Activated naive CD8-positive, alpha-beta T cell treated with anti-CD3 and anti-CD28 coated beads for 36 hours (primary cell): Measurements from ENCODE around the gene TAF1C. TPM values are rescaled to one million over a fixed set of nuclear protein-coding genes. Genes with fewer than 3 reads are reported as not detected.

ENCODE experiments used
- DNase-seq: peaks from one replicate; pipeline ENCODE4 v3.0.0; 2021
- H3K27ac Mint-ChIP-seq: one replicate; pipeline ENCODE4 v1.8.0; 2022; ENCODE audit warnings: mild to moderate bottlenecking, moderate library complexity, mixed read lengths
- H3K27me3 Mint-ChIP-seq: one replicate; pipeline ENCODE4 v1.8.0; 2022; ENCODE audit warnings: mild to moderate bottlenecking, mixed read lengths
- H3K36me3 Mint-ChIP-seq: one replicate; pipeline ENCODE4 v1.8.0; 2021; ENCODE audit warnings: mild to moderate bottlenecking, mixed read lengths
- H3K4me1 Mint-ChIP-seq: one replicate; pipeline ENCODE4 v1.8.0; 2021; ENCODE audit warnings: mixed read lengths
- H3K4me3 Mint-ChIP-seq: one replicate; pipeline ENCODE4 v1.8.0; 2022; ENCODE audit warnings: mild to moderate bottlenecking, moderate library complexity, mixed read lengths
- H3K9me3 Mint-ChIP-seq: one replicate; pipeline ENCODE4 v1.8.0; 2022; ENCODE audit warnings: mixed read lengths
- total RNA-seq, 2 experiments: library from RNA; stranded (reverse); gene quantifications; one replicate each; pipeline ENCODE4 v1.2.3, GENCODE V29; 2021

Gene TAF1C
- total RNA-seq, 2 experiments from 2014 or later: 53.8 to 54.3 TPM

- Mint-ChIP-seq H3K36me3 (no peaks in the 10 kb centered on the region), H3K4me1 (no peaks in the 10 kb centered on the region), H3K4me3 (no peak overlapping the region), H3K27me3 (peaks cover 15% of the 10 kb centered on the region), H3K27ac (no peak overlapping the region), H3K9me3 (no peaks in the 10 kb centered on the region)
- DNase-seq: no peak
Measured at GRCh38 chr16:84165746-84166145, 21.1 kb downstream of the TAF1C start.

- peaks cover 37% of the 10 kb centered on the region for H3K27me3 Mint-ChIP-seq
Measured at GRCh38 chr16:84161801-84162200, 25.1 kb downstream of the TAF1C start.

DNA sequence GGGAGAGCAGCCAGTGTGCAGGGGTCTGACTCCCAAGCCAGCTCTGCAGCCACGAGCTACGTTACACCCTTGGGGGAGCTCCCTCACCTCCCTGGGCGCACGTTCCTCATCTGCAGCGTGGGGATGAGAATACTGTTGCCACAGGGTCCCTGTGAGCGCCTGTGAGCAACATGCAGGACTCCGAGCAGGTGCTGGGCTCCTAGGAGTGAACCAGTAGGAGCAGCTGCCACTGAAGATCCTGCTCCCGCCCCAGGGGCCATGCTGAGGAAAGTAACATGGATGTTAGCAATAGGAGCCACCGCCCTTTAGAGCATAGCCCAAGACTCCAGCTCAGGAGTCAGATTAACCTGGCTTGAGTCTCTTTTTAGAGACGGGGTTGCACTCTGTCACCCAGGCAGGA, 25.8 kb downstream of the TAF1C start:
- Mint-ChIP-seq H3K4me1 (peaks cover 3% of the 10 kb centered on the region), H3K27ac (no peak overlapping the region), H3K9me3 (no peaks in the 10 kb centered on the region), H3K27me3 (peaks cover 43% of the 10 kb centered on the region), H3K4me3 (no peak overlapping the region), H3K36me3 (no peaks in the 10 kb centered on the region)
- no peak for DNase-seq

More at GRCh38 chr16:84161801-84162200, 25.1 kb downstream of the TAF1C start:
- no peak overlapping the region for H3K4me3 Mint-ChIP-seq
- H3K4me1 Mint-ChIP-seq: peaks cover 1% of the 10 kb centered on the region
- H3K36me3 Mint-ChIP-seq: no peaks in the 10 kb centered on the region
- no peak overlapping the region for H3K27ac Mint-ChIP-seq
- DNase-seq: no peak
- no peaks in the 10 kb centered on the region for H3K9me3 Mint-ChIP-seq

- no peak for DNase-seq
- Mint-ChIP-seq H3K27me3 (peaks cover 50% of the 10 kb centered on the region), H3K27ac (no peak overlapping the region), H3K4me3 (no peak overlapping the region), H3K36me3 (no peaks in the 10 kb centered on the region), H3K9me3 (no peaks in the 10 kb centered on the region), H3K4me1 (peaks cover 3% of the 10 kb centered on the region)
Measured at GRCh38 chr16:84159800-84160199, 27.1 kb downstream of the TAF1C start.

DNA sequence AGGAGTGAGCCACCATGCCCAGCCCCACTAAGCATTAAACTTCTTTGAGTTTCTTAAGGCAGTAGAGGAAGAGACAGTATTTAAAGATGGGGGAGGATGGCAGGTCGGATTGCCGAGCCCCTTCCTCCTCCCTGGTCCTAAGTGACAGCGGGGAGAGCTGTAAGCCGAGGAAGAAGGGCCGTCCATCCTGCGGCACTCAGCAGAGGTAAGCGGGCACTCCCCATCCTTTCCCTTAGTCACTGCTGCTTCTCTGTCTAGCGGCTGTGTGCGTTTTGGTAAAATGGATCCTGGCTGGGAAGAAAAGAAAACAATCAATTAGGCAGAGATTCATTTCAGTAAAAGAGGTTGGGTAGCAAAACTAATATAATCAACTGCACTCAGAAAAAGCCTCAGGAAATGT, 27.9 kb downstream of the TAF1C start:
- peaks cover 3% of the 10 kb centered on the region for H3K4me1 Mint-ChIP-seq
- no peak overlapping the region for H3K27ac Mint-ChIP-seq
- peaks cover 50% of the 10 kb centered on the region for H3K27me3 Mint-ChIP-seq

GRCh38 chr16:84156342-84156784, 30.5 kb downstream of the TAF1C start:
- H3K4me1 Mint-ChIP-seq: peaks cover 3% of the 10 kb centered on the region
- no peaks in the 10 kb centered on the region for H3K36me3 Mint-ChIP-seq
- H3K27me3 Mint-ChIP-seq: peaks cover 47% of the 10 kb centered on the region
- H3K4me3 Mint-ChIP-seq: no peak overlapping the region
- no peak for DNase-seq
- no peak overlapping the region for H3K27ac Mint-ChIP-seq
- H3K9me3 Mint-ChIP-seq: no peaks in the 10 kb centered on the region

More for the DNA sequence above, 27.9 kb downstream of the TAF1C start:
- no peaks in the 10 kb centered on the region for H3K36me3 Mint-ChIP-seq
- no peaks in the 10 kb centered on the region for H3K9me3 Mint-ChIP-seq
- H3K4me3 Mint-ChIP-seq: no peak overlapping the region
- no peak for DNase-seq

- no peak for DNase-seq
- H3K27ac Mint-ChIP-seq: no peak overlapping the region
- H3K27me3 Mint-ChIP-seq: peaks cover 49% of the 10 kb centered on the region
- peaks cover 3% of the 10 kb centered on the region for H3K4me1 Mint-ChIP-seq
- H3K36me3 Mint-ChIP-seq: no peaks in the 10 kb centered on the region
- no peak overlapping the region for H3K4me3 Mint-ChIP-seq
- H3K9me3 Mint-ChIP-seq: no peaks in the 10 kb centered on the region
Measured at GRCh38 chr16:84155771-84156170, 31.1 kb downstream of the TAF1C start.

- no peak for DNase-seq
- H3K4me1 Mint-ChIP-seq: peaks cover 4% of the 10 kb centered on the region
- peaks cover 49% of the 10 kb centered on the region for H3K27me3 Mint-ChIP-seq
- H3K4me3 Mint-ChIP-seq: no peak overlapping the region
- H3K9me3 Mint-ChIP-seq: no peaks in the 10 kb centered on the region
- H3K27ac Mint-ChIP-seq: no peak overlapping the region
- no peaks in the 10 kb centered on the region for H3K36me3 Mint-ChIP-seq
Measured at GRCh38 chr16:84155226-84155625, 31.6 kb downstream of the TAF1C start.

GRCh38 chr16:84153660-84154214, 33.1 kb downstream of the TAF1C start:
- Mint-ChIP-seq H3K9me3 (no peaks in the 10 kb centered on the region), H3K27ac (no peak overlapping the region), H3K27me3 (peaks cover 37% of the 10 kb centered on the region), H3K4me3 (no peak overlapping the region), H3K4me1 (peaks cover 5% of the 10 kb centered on the region), H3K36me3 (no peaks in the 10 kb centered on the region)
- DNase-seq: no peak

DNA sequence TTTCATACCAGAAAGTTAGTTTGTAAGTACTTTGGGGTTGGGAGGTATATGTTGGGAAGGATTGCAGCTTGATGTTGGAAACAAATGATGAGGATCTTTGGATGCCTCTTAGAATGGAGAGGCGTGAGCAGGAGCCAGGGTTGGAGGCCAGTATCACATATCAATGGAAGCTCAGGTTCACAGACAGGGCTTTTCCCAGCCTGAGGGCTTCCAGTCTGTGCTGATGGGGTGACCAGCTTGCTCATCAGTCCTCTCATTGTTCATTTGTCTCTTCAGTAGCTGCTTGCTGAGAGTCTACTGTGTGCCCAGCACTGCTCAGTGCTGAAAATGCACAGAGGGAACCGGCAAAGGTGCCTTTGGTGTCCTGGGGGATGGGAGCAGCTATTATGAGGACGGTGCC, 35.9 kb downstream of the TAF1C start:
- H3K27ac Mint-ChIP-seq: no peak overlapping the region
- no peaks in the 10 kb centered on the region for H3K36me3 Mint-ChIP-seq
- peaks cover 13% of the 10 kb centered on the region for H3K27me3 Mint-ChIP-seq
- peaks cover 2% of the 10 kb centered on the region for H3K4me1 Mint-ChIP-seq
- H3K9me3 Mint-ChIP-seq: no peaks in the 10 kb centered on the region
- no peak overlapping the region for H3K4me3 Mint-ChIP-seq
- no peak for DNase-seq

GRCh38 chr16:84144859-84145639, 41.8 kb downstream of the TAF1C start, which contains the start of the genes DNAAF1 and HSDL1:
Gene DNAAF1, plus strand, starts transcription at chr16:84145308. Its CDS starts 133 bp downstream, at chr16:84145441.
Gene HSDL1, minus strand, starts transcription at chr16:84145177. Its CDS starts 13,856 bp downstream, at chr16:84131321.
- no peaks in the 10 kb centered on the region for H3K9me3 Mint-ChIP-seq
- H3K36me3 Mint-ChIP-seq: peaks cover 3% of the 10 kb centered on the region
- peak within 1 kb of the TSS; percentile 88 for H3K27ac Mint-ChIP-seq
- no peaks in the 10 kb centered on the region for H3K27me3 Mint-ChIP-seq
- peaks cover 19% of the 10 kb centered on the region for H3K4me1 Mint-ChIP-seq
- DNase-seq: peak; percentile 95
- peak within 1 kb of the TSS; percentile 97 for H3K4me3 Mint-ChIP-seq

- Mint-ChIP-seq H3K27me3 (no peaks in the 10 kb centered on the region), H3K4me3 (peak overlapping the region; percentile 97), H3K4me1 (peaks cover 25% of the 10 kb centered on the region), H3K36me3 (peaks cover 5% of the 10 kb centered on the region), H3K27ac (peak overlapping the region; percentile 88), H3K9me3 (no peaks in the 10 kb centered on the region)
- DNase-seq: peak; percentile 71
Measured at GRCh38 chr16:84144209-84144858, 42.5 kb downstream of the TAF1C start.

- Mint-ChIP-seq H3K4me3 (peak overlapping the region; percentile 97), H3K4me1 (peaks cover 31% of the 10 kb centered on the region), H3K27me3 (no peaks in the 10 kb centered on the region), H3K27ac (peak overlapping the region; percentile 88), H3K36me3 (peaks cover 6% of the 10 kb centered on the region), H3K9me3 (no peaks in the 10 kb centered on the region)
- DNase-seq: no peak
Measured at GRCh38 chr16:84143784-84144199, 43.1 kb downstream of the TAF1C start.

DNA sequence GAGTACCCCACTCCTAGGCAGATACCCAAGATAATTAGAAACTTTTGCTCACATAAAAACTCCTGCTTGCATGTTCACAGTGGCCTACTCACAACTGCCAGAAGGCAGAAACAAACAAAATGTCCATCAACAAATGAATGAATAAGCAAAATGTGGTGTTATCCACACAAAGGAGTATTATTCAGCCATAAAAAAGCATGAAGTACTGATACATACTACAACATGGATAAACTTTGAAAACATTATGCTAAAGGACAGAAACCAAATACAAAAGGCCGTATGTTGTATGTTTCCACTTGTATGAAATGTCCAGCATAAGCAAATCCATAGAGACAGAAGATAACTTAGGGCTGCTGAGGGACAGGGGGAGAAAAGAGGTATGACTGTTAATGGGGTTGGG, 43.8 kb downstream of the TAF1C start:
- Mint-ChIP-seq H3K4me1 (peaks cover 37% of the 10 kb centered on the region), H3K27me3 (no peaks in the 10 kb centered on the region), H3K4me3 (peak overlapping the region; percentile 16), H3K27ac (no peak overlapping the region), H3K36me3 (peaks cover 7% of the 10 kb centered on the region), H3K9me3 (no peaks in the 10 kb centered on the region)
- no peak for DNase-seq

GRCh38 chr16:84141143-84141670, 45.6 kb downstream of the TAF1C start:
- no peak overlapping the region for H3K27ac Mint-ChIP-seq
- peaks cover 55% of the 10 kb centered on the region for H3K4me1 Mint-ChIP-seq
- H3K9me3 Mint-ChIP-seq: no peaks in the 10 kb centered on the region
- H3K27me3 Mint-ChIP-seq: no peaks in the 10 kb centered on the region
- peak; percentile 29 for DNase-seq
- H3K36me3 Mint-ChIP-seq: peaks cover 7% of the 10 kb centered on the region
- no peak overlapping the region for H3K4me3 Mint-ChIP-seq
